Activated CD8-positive, alpha-beta memory T cell treated with anti-CD3 and anti-CD28 coated beads, Interleukin-2, amount 10 ng/mL, durations not matched to agents 7 days and 5 days (primary cell): ENCODE results near the gene TOM1L2. TPM values are rescaled to one million over a fixed set of nuclear protein-coding genes. Genes with fewer than 3 reads are reported as not detected.
"Not testable (repeated sequence)": the region's sequence is repeated elsewhere in the genome, so short reads cannot be mapped to it uniquely, and the experiment has no call there.

Experiments
- ATAC-seq: fragments of 150-1000 bp; cut with Tn5 transposase; one replicate; pipeline ENCODE4 v1.10.0; 2021; ENCODE audit warnings: moderate library complexity
- CTCF ChIA-PET: fragments of 350-600 bp; sonication (Branson Sonifier 250); formaldehyde crosslinking; loops from one replicate; lab custom pipeline; 2021; ENCODE audit warnings: antibody characterized with exemption; lab: Charles Lee
- DNase-seq: peaks from one replicate; pipeline ENCODE4 v3.0.0-alpha.2; 2020
- H3K27ac Mint-ChIP-seq: one replicate; pipeline ENCODE4 v1.8.0; 2021; ENCODE audit warnings: mild to moderate bottlenecking, mixed read lengths
- H3K27me3 Mint-ChIP-seq: one replicate; pipeline ENCODE4 v1.8.0; 2021; ENCODE audit warnings: mixed read lengths
- H3K36me3 Mint-ChIP-seq: one replicate; pipeline ENCODE4 v1.8.0; 2021; ENCODE audit warnings: mild to moderate bottlenecking, mixed read lengths
- H3K4me1 Mint-ChIP-seq: one replicate; pipeline ENCODE4 v1.8.0; 2021; ENCODE audit warnings: mixed read lengths
- H3K4me3 Mint-ChIP-seq: one replicate; pipeline ENCODE4 v1.8.0; 2021; ENCODE audit warnings: mild to moderate bottlenecking, moderate library complexity, mixed read lengths
- H3K9me3 Mint-ChIP-seq: one replicate; pipeline ENCODE4 v1.8.0; 2022; ENCODE audit warnings: low read depth, mixed read lengths
- total RNA-seq, 2 experiments: library from RNA; stranded (reverse); gene quantifications; one replicate each; pipeline ENCODE4 v1.2.3, GENCODE V29; 2021

TOM1L2 gene
- total RNA-seq, 2 experiments from 2014 or later = 19.8 to 33.0 TPM

- Mint-ChIP-seq H3K36me3 (peaks cover 16% of the 10 kb centered on the region), H3K27me3 (no peaks in the 10 kb centered on the region), H3K4me1 (peaks cover 25% of the 10 kb centered on the region), H3K27ac (no peak overlapping the region), H3K4me3 (no peak overlapping the region), H3K9me3 (no peaks in the 10 kb centered on the region)
- CTCF ChIA-PET = interaction anchor here (1.1 to 5.6 kb wide), 11 partner anchors 10 to 223 kb away, joined by 3 to 66 read pairs (median 5); partner anchors contain the start of genes DRC3, RAI1 and TOM1L2
- DNase-seq (no peak), ATAC-seq (no peak)
Measured at GRCh38 chr17:17810895-17811248, 161.3 kb downstream of the TOM1L2 start.

DNA sequence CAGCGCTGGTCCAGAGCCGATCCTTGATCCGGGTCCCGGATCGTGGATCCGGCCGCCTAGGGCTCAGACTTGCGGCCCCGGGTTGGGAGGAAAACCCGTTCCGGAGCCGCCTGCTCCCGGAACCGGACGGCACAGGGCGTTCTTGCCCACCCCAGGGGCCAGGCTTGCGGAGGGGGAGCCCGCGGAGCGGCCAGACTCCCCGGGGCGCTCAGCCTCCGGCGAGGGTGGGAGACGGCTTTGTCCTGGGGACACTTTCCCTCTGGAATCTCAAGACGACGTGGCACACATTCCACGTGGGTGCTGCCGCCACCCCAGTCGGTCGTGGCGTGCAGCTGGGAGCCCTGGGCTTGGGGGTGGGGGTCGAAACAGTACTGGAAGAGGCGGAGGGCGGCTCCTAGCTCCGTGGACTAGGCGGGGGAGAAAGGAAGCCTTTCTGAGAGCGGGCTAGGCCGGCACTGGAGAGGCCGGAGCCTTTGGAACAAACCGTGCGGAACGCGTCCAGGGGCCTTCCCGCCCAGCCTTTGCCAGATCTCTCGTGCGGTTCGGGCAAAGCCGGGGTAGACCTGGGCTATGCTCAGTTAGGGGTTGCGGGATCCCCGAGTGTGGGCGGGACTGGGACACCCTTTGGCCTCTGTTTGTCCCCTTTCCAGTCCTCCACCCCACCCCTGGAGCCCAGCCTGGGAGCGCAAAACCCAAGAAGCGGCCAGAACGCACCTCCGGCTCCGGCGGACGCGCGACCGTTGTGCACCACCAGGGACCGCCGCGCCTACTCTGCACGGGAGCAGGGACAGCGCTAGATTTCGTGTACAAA is 161.9 kb downstream of the TOM1L2 start:
- CTCF ChIA-PET = interaction anchor here (1.3 to 5.6 kb wide), 10 partner anchors 9 to 162 kb away, joined by 3 to 66 read pairs (median 8); partner anchors contain the start of genes DRC3, RAI1 and TOM1L2
- Mint-ChIP-seq H3K27me3 (no peaks in the 10 kb centered on the region), H3K9me3 (no peaks in the 10 kb centered on the region), H3K4me3 (no peak overlapping the region), H3K27ac (no peak overlapping the region), H3K36me3 (peaks cover 16% of the 10 kb centered on the region), H3K4me1 (peaks cover 25% of the 10 kb centered on the region)
- ATAC-seq (no peak), DNase-seq (no peak)

- H3K36me3 Mint-ChIP-seq = peaks cover 16% of the 10 kb centered on the region
- ATAC-seq = no peak
Measured at GRCh38 chr17:17809531-17810083, 162.6 kb downstream of the TOM1L2 start.

GRCh38 chr17:17808706-17809432 is 163.3 kb downstream of the TOM1L2 start:
- CTCF ChIA-PET = interaction anchor here (1.0 to 5.6 kb wide), 9 partner anchors 13 to 229 kb away, joined by 3 to 47 read pairs (median 4); partner anchors contain the start of gene SREBF1
- Mint-ChIP-seq H3K4me1 (peaks cover 25% of the 10 kb centered on the region), H3K36me3 (peaks cover 14% of the 10 kb centered on the region), H3K27ac (peak overlapping the region; percentile 58), H3K9me3 (no peaks in the 10 kb centered on the region), H3K4me3 (no peak overlapping the region), H3K27me3 (no peaks in the 10 kb centered on the region)
- DNase-seq (peak; percentile 83), ATAC-seq (peak; percentile 71)

More at GRCh38 chr17:17809531-17810083, 162.6 kb downstream of the TOM1L2 start:
- no peaks in the 10 kb centered on the region for H3K27me3 Mint-ChIP-seq
- H3K4me1 Mint-ChIP-seq = peaks cover 25% of the 10 kb centered on the region
- H3K4me3 Mint-ChIP-seq = no peak overlapping the region
- CTCF ChIA-PET = interaction anchor here (1.0 to 5.6 kb wide), 8 partner anchors 12 to 229 kb away, joined by 3 to 47 read pairs (median 4); partner anchors contain the start of gene SREBF1
- no peak overlapping the region for H3K27ac Mint-ChIP-seq
- H3K9me3 Mint-ChIP-seq = no peaks in the 10 kb centered on the region
- no peak for DNase-seq

DNA sequence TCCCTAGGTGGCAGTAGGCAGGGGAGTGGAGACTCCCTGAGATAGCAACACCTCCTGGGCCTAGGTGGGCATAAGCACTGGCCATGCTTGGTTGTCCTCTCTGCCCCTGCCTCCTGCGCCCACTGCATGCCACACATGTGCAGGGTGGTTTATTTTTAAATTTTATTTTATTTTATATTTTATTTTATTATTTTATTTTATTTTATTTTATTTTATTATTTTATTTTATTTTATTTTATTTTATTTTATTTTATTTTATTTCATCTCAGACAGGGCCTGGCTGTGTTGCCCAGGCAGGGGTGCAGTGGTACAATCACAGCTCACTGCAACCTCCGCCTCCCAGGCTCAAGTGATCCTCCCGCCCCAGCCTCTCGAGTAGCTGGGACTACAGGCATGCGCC is 164.0 kb downstream of the TOM1L2 start:
- H3K4me1 Mint-ChIP-seq = peaks cover 25% of the 10 kb centered on the region
- DNase-seq, H3K27ac Mint-ChIP-seq, H3K27me3 Mint-ChIP-seq, H3K4me3 Mint-ChIP-seq, ATAC-seq, H3K9me3 Mint-ChIP-seq: not testable (repeated sequence)
- H3K36me3 Mint-ChIP-seq = peaks cover 14% of the 10 kb centered on the region
- CTCF ChIA-PET = interaction anchor here (0.7 to 2.5 kb wide), 3 partner anchors 53 to 220 kb away, joined by 3 to 12 read pairs (median 3); no protein-coding TSS in a partner anchor

DNA sequence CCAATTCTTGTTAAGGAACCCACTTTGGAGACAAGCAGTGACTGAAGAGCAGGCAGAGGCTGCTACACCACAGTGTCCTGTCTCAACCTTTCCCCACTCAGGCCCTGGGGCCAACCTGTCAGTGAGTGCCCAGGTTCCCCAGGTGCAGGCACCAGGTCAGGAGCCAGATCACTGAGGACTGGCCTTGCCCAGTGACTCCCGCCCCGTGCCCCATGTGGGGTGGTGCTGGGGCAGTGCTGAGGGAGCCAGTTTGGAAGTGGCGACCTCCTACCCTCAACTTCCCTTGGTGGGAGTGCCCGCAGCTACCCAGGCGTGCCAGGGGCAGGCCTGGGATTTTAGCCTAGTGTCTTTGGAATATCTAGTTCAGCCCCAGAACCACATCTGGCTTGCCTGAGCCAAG is 164.8 kb downstream of the TOM1L2 start:
- H3K4me3 Mint-ChIP-seq = no peak overlapping the region
- ATAC-seq = no peak
- CTCF ChIA-PET = interaction anchor here (1.0 to 2.5 kb wide), 3 partner anchors 29 to 53 kb away, joined by 3 to 12 read pairs (median 3); partner anchors contain the start of gene SREBF1
- H3K9me3 Mint-ChIP-seq = no peaks in the 10 kb centered on the region
- H3K4me1 Mint-ChIP-seq = peaks cover 23% of the 10 kb centered on the region
- no peak for DNase-seq
- no peaks in the 10 kb centered on the region for H3K27me3 Mint-ChIP-seq
- H3K36me3 Mint-ChIP-seq = peaks cover 10% of the 10 kb centered on the region
- H3K27ac Mint-ChIP-seq = no peak overlapping the region

GRCh38 chr17:17806611-17807274 is 165.5 kb downstream of the TOM1L2 start:
- CTCF ChIA-PET = interaction anchor here (0.9 to 1.3 kb wide), 6 partner anchors 11 to 53 kb away, joined by 3 to 5 read pairs (median 3); partner anchors contain the start of gene SREBF1
- Mint-ChIP-seq H3K4me3 (no peak overlapping the region), H3K27me3 (no peaks in the 10 kb centered on the region), H3K36me3 (peaks cover 10% of the 10 kb centered on the region), H3K27ac (no peak overlapping the region), H3K4me1 (peaks cover 17% of the 10 kb centered on the region), H3K9me3 (no peaks in the 10 kb centered on the region)
- ATAC-seq (no peak), DNase-seq (no peak)

GRCh38 chr17:17806035-17806434 is 166.2 kb downstream of the TOM1L2 start:
- ATAC-seq (no peak), DNase-seq (no peak)
- Mint-ChIP-seq H3K4me3 (no peak overlapping the region), H3K9me3 (no peaks in the 10 kb centered on the region), H3K36me3 (peaks cover 7% of the 10 kb centered on the region), H3K27ac (no peak overlapping the region), H3K27me3 (no peaks in the 10 kb centered on the region), H3K4me1 (peaks cover 14% of the 10 kb centered on the region)
- CTCF ChIA-PET = interaction anchor here (0.9 to 1.3 kb wide), 4 partner anchors 12 to 54 kb away, joined by 3 to 5 read pairs (median 3); no protein-coding TSS in a partner anchor

DNA sequence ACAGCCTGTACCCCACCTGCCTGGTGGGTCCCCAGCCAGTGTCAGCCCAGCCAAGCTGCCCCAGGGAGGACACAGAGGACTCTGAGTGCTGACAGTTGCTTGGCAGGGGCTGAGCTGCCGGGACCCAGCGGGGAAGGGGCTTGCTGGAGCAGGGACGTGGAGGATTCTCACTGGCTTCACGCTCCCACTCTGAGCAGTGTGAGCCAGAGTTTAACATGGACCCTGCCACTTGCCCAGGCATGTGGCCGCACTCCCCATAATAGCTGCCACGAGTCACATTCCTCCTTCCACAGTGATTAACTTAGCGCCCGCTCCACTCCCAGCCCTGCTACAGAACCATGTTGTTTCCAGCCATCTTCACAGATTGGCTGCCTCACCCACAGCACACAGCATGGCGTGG is 166.6 kb downstream of the TOM1L2 start:
- Mint-ChIP-seq H3K4me3 (no peak overlapping the region), H3K27ac (no peak overlapping the region), H3K4me1 (peaks cover 14% of the 10 kb centered on the region), H3K36me3 (peaks cover 4% of the 10 kb centered on the region), H3K27me3 (no peaks in the 10 kb centered on the region), H3K9me3 (no peaks in the 10 kb centered on the region)
- CTCF ChIA-PET = interaction anchor here (1.1 to 1.3 kb wide), 2 partner anchors 12 to 48 kb away, joined by 3 read pairs; no protein-coding TSS in a partner anchor
- ATAC-seq = no peak
- DNase-seq = no peak

- no peaks in the 10 kb centered on the region for H3K9me3 Mint-ChIP-seq
- no peaks in the 10 kb centered on the region for H3K36me3 Mint-ChIP-seq
- DNase-seq = no peak
- H3K4me1 Mint-ChIP-seq = peaks cover 11% of the 10 kb centered on the region
- ATAC-seq = no peak
- no peak overlapping the region for H3K27ac Mint-ChIP-seq
- H3K27me3 Mint-ChIP-seq = no peaks in the 10 kb centered on the region
- no peak overlapping the region for H3K4me3 Mint-ChIP-seq
- CTCF ChIA-PET = interaction anchor here (0.7 to 1.2 kb wide), 2 partner anchors 8 to 115 kb away, joined by 3 read pairs; no protein-coding TSS in a partner anchor
Measured at GRCh38 chr17:17804007-17804406, 168.2 kb downstream of the TOM1L2 start.

DNA sequence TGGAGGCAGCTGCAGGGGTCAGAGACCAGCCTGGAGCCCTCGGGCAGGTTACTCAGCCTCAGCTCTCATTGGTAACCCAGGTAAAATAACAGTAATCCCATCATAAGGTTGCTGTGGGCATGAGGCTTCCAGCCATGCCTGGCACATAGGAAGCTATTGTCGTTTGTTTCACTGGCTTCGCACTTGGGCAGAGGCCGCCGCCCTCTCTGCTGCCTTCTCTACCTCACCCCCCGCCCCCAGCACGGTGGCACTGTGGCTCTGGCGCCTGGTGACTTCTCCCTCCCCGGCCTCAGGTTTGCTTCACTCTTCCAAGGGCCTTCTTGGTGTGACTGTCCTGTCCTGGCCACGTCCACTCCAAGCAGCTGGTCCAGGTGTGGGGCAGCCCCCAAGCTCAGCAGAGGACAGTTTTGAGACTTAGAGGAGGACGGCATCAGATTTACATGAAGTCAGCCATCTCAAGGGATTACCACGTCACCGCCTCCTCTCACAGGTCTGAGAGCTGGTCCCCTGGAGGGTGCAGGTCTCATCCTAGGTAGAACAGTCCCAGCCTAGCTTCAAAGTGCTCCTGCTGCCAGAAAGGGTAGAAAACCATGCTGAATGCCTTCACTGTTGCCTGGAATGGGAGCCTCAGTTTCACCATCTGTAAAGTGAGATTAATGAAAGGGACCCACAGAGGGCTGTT is 170.3 kb downstream of the TOM1L2 start:
- ATAC-seq (no peak), DNase-seq (no peak)
- Mint-ChIP-seq H3K9me3 (no peaks in the 10 kb centered on the region), H3K4me1 (no peaks in the 10 kb centered on the region), H3K4me3 (no peak overlapping the region), H3K27me3 (no peaks in the 10 kb centered on the region), H3K27ac (no peak overlapping the region), H3K36me3 (no peaks in the 10 kb centered on the region)
- CTCF ChIA-PET = interaction anchor here (1.8 kb wide), 2 partner anchors 9 to 11 kb away, joined by 7 to 10 read pairs; no protein-coding TSS in a partner anchor

GRCh38 chr17:17800504-17801021 is 171.6 kb downstream of the TOM1L2 start:
- no peak overlapping the region for H3K27ac Mint-ChIP-seq
- no peak overlapping the region for H3K4me3 Mint-ChIP-seq
- CTCF ChIA-PET = interaction anchor here (0.8 to 1.8 kb wide), 3 partner anchors 11 to 118 kb away, joined by 3 to 10 read pairs (median 7); no protein-coding TSS in a partner anchor
- DNase-seq (no peak), ATAC-seq (no peak)
- no peaks in the 10 kb centered on the region for H3K27me3 Mint-ChIP-seq
- H3K9me3 Mint-ChIP-seq = no peaks in the 10 kb centered on the region
- no peaks in the 10 kb centered on the region for H3K4me1 Mint-ChIP-seq
- no peaks in the 10 kb centered on the region for H3K36me3 Mint-ChIP-seq
